ENCODE data around the gene ATG9B.
"Not testable (repeated sequence)": the region's sequence is repeated elsewhere in the genome, so short reads cannot be mapped to it uniquely, and the experiment has no call there.

ATG9B gene

GRCh38 chr7:151043449-151043848, 19.2 kb upstream of the ATG9B start:
- H3K9me3 ChIP-seq (ENCODE audit: insufficient read depth, low read depth, low read length); H3K27me3 ChIP-seq (ENCODE audit: insufficient read depth, low read length); H3K9ac ChIP-seq (ENCODE audit: low read depth, low read length): not testable (repeated sequence)

GRCh38 chr7:151040616-151041375, 16.5 kb upstream of the ATG9B start:
- Histone ChIP-seq H3K36me3 (ENCODE audit: insufficient read depth, low read depth, low read length) (0 out of 2 replicates have a peak, but pooled peaks cover 4% of the 10 kb centered on the region), H3K4me1 (ENCODE audit: insufficient read depth, low read length) (no peaks in the 10 kb centered on the region), H3K9me3 (ENCODE audit: insufficient read depth, low read depth, low read length) (no peaks in the 10 kb centered on the region), H3K27ac (ENCODE audit: low read length) (no peak overlapping the region), H3K9ac (ENCODE audit: low read depth, low read length) (no peak overlapping the region), H3K4me3 (ENCODE audit: low read length) (no peak overlapping the region), H3K27me3 (ENCODE audit: insufficient read depth, low read length) (no peaks in the 10 kb centered on the region)

More at GRCh38 chr7:151043449-151043848, 19.2 kb upstream of the ATG9B start:
- H3K36me3 ChIP-seq (ENCODE audit: insufficient read depth, low read depth, low read length); H3K4me1 ChIP-seq (ENCODE audit: insufficient read depth, low read length); H3K27ac ChIP-seq (ENCODE audit: low read length); H3K4me3 ChIP-seq (ENCODE audit: low read length): not testable (repeated sequence)

GRCh38 chr7:151039850-151040548, 15.7 kb upstream of the ATG9B start:
- no peak overlapping the region for H3K4me3 ChIP-seq (ENCODE audit: low read length)
- H3K9ac ChIP-seq (ENCODE audit: low read depth, low read length) = no peak overlapping the region
- peaks cover 8% of the 10 kb centered on the region; the same call in 1 of the 2 replicates for H3K36me3 ChIP-seq (ENCODE audit: insufficient read depth, low read depth, low read length)
- no peaks in the 10 kb centered on the region for H3K9me3 ChIP-seq (ENCODE audit: insufficient read depth, low read depth, low read length)
- no peak overlapping the region for H3K27ac ChIP-seq (ENCODE audit: low read length)
- no peaks in the 10 kb centered on the region for H3K27me3 ChIP-seq (ENCODE audit: insufficient read depth, low read length)
- H3K4me1 ChIP-seq (ENCODE audit: insufficient read depth, low read length) = no peaks in the 10 kb centered on the region

GRCh38 chr7:151038951-151039849, 14.9 kb upstream of the ATG9B start:
- Histone ChIP-seq H3K27me3 (ENCODE audit: insufficient read depth, low read length) (no peaks in the 10 kb centered on the region), H3K9me3 (ENCODE audit: insufficient read depth, low read depth, low read length) (no peaks in the 10 kb centered on the region), H3K27ac (ENCODE audit: low read length) (no peak overlapping the region), H3K36me3 (ENCODE audit: insufficient read depth, low read depth, low read length) (peaks cover 12% of the 10 kb centered on the region; the same call in 1 of the 2 replicates), H3K9ac (ENCODE audit: low read depth, low read length) (no peak overlapping the region), H3K4me1 (ENCODE audit: insufficient read depth, low read length) (no peaks in the 10 kb centered on the region), H3K4me3 (ENCODE audit: low read length) (no peak overlapping the region)

- Histone ChIP-seq H3K9me3 (ENCODE audit: insufficient read depth, low read depth, low read length) (no peaks in the 10 kb centered on the region), H3K27ac (ENCODE audit: low read length) (no peak overlapping the region), H3K4me3 (ENCODE audit: low read length) (no peak overlapping the region), H3K27me3 (ENCODE audit: insufficient read depth, low read length) (no peaks in the 10 kb centered on the region), H3K9ac (ENCODE audit: low read depth, low read length) (no peak overlapping the region), H3K4me1 (ENCODE audit: insufficient read depth, low read length) (no peaks in the 10 kb centered on the region), H3K36me3 (ENCODE audit: insufficient read depth, low read depth, low read length) (peaks cover 14% of the 10 kb centered on the region; the same call in 1 of the 2 replicates)
Observed at GRCh38 chr7:151035902-151036301, 11.6 kb upstream of the ATG9B start.

- H3K27ac ChIP-seq (ENCODE audit: low read length) = no peak overlapping the region
- H3K4me1 ChIP-seq (ENCODE audit: insufficient read depth, low read length) = no peaks in the 10 kb centered on the region
- no peak overlapping the region for H3K4me3 ChIP-seq (ENCODE audit: low read length)
- H3K9ac ChIP-seq (ENCODE audit: low read depth, low read length) = no peak overlapping the region
- H3K27me3 ChIP-seq (ENCODE audit: insufficient read depth, low read length) = no peaks in the 10 kb centered on the region
- H3K36me3 ChIP-seq (ENCODE audit: insufficient read depth, low read depth, low read length) = peaks cover 14% of the 10 kb centered on the region; the same call in 1 of the 2 replicates
- H3K9me3 ChIP-seq (ENCODE audit: insufficient read depth, low read depth, low read length) = no peaks in the 10 kb centered on the region
Observed at GRCh38 chr7:151035026-151035717, 10.9 kb upstream of the ATG9B start.

GRCh38 chr7:151034312-151035025, 10.2 kb upstream of the ATG9B start:
- Histone ChIP-seq H3K9ac (ENCODE audit: low read depth, low read length) (no peak overlapping the region), H3K27ac (ENCODE audit: low read length) (no peak overlapping the region), H3K27me3 (ENCODE audit: insufficient read depth, low read length) (no peaks in the 10 kb centered on the region), H3K9me3 (ENCODE audit: insufficient read depth, low read depth, low read length) (no peaks in the 10 kb centered on the region), H3K4me3 (ENCODE audit: low read length) (no peak overlapping the region), H3K36me3 (ENCODE audit: insufficient read depth, low read depth, low read length) (peaks cover 14% of the 10 kb centered on the region; the same call in 1 of the 2 replicates), H3K4me1 (ENCODE audit: insufficient read depth, low read length) (no peaks in the 10 kb centered on the region)

- Histone ChIP-seq H3K9ac (ENCODE audit: low read depth, low read length) (no peak overlapping the region), H3K36me3 (ENCODE audit: insufficient read depth, low read depth, low read length) (peaks cover 14% of the 10 kb centered on the region; the same call in 1 of the 2 replicates), H3K9me3 (ENCODE audit: insufficient read depth, low read depth, low read length) (no peaks in the 10 kb centered on the region), H3K4me1 (ENCODE audit: insufficient read depth, low read length) (no peaks in the 10 kb centered on the region), H3K27ac (ENCODE audit: low read length) (no peak overlapping the region), H3K27me3 (ENCODE audit: insufficient read depth, low read length) (no peaks in the 10 kb centered on the region), H3K4me3 (ENCODE audit: low read length) (no peak overlapping the region)
Observed at GRCh38 chr7:151033864-151034249, 9.6 kb upstream of the ATG9B start.

- Histone ChIP-seq H3K4me1 (ENCODE audit: insufficient read depth, low read length) (no peaks in the 10 kb centered on the region), H3K9ac (ENCODE audit: low read depth, low read length) (no peak overlapping the region), H3K9me3 (ENCODE audit: insufficient read depth, low read depth, low read length) (no peaks in the 10 kb centered on the region)
Observed at GRCh38 chr7:151032936-151033863, 8.9 kb upstream of the ATG9B start.

GRCh38 chr7:151031011-151031410, 6.7 kb upstream of the ATG9B start:
- Histone ChIP-seq H3K27ac (ENCODE audit: low read length) (no peak overlapping the region), H3K27me3 (ENCODE audit: insufficient read depth, low read length) (peaks cover 5% of the 10 kb centered on the region), H3K9ac (ENCODE audit: low read depth, low read length) (no peak overlapping the region), H3K9me3 (ENCODE audit: insufficient read depth, low read depth, low read length) (no peaks in the 10 kb centered on the region), H3K4me1 (ENCODE audit: insufficient read depth, low read length) (peaks cover 5% of the 10 kb centered on the region), H3K36me3 (ENCODE audit: insufficient read depth, low read depth, low read length) (peaks cover 9% of the 10 kb centered on the region; the same call in 1 of the 2 replicates), H3K4me3 (ENCODE audit: low read length) (no peak overlapping the region)

More at GRCh38 chr7:151032936-151033863, 8.9 kb upstream of the ATG9B start:
- Histone ChIP-seq H3K27ac (ENCODE audit: low read length) (no peak overlapping the region), H3K27me3 (ENCODE audit: insufficient read depth, low read length) (no peaks in the 10 kb centered on the region), H3K36me3 (ENCODE audit: insufficient read depth, low read depth, low read length) (peaks cover 14% of the 10 kb centered on the region; the same call in 1 of the 2 replicates), H3K4me3 (ENCODE audit: low read length) (no peak overlapping the region)

Data from iPS-20b (cell line).